Endothelial cell of umbilical vein (primary cell): ENCODE data around the gene ECE2. TPM values are rescaled to one million over a fixed set of nuclear protein-coding genes. Genes with fewer than 3 reads are reported as not detected.
A peak's percentile ranks its signal among the peaks of the same experiment; 100 is the strongest.

ENCODE experiments used
- BruUV-seq: library from RNA; stranded (reverse); fragments of 400-500 nt; replicated peaks from 2 replicates; lab custom pipeline; 2021; lab: Mats Ljungman, UMichigan
- CTCF ChIA-PET: fragments of 300-600, 350-600 bp; sonication (Branson Sonifier 250); formaldehyde crosslinking; loops from one replicate; lab custom pipeline; 2021; ENCODE audit warnings: antibody characterized with exemption, inconsistent platforms; lab: Charles Lee
- POLR2A ChIA-PET: fragments of 300-600, 350-600 bp; sonication (Branson Sonifier 250); formaldehyde crosslinking; loops from one replicate; lab custom pipeline; 2021; ENCODE audit warnings: antibody characterized with exemption, inconsistent platforms; lab: Charles Lee
- DNase-seq: peaks from one replicate; pipeline ENCODE4 v3.0.0-alpha.2; 2011; ENCODE audit warnings: low read depth, low spot score
- FAIRE-seq: peaks from 2 replicates; lab custom pipeline; 2011; peaks lifted over from hg19 to GRCh38; lab: Jason Lieb, UNC
- H2AFZ ChIP-seq: 2 replicates; pipeline ENCODE4 v1.6.0; 2012; ENCODE audit warnings: low read depth, low read length, control low read depth, inconsistent platforms
- H3K27ac ChIP-seq: 2 replicates; pipeline ENCODE4 v1.5.1; 2011; ENCODE audit warnings: low read depth, mild to moderate bottlenecking, control low read depth, low read length, moderate library complexity; ENCODE audit not compliant: insufficient read depth
- H3K27me3 ChIP-seq, 2 experiments: 2 replicates each; pipeline versions ENCODE4 v1.6.0 to v1.6.1; 2011; ENCODE audit warnings: low read length in 2 of 2, mixed read lengths in 1 of 2; ENCODE audit not compliant: control insufficient read depth in 2 of 2, insufficient read depth in 2 of 2
- H3K36me3 ChIP-seq, 2 experiments: 2 replicates in 1 of 2; 3 replicates in 1 of 2; pipeline ENCODE4 v1.5.1; 2011; ENCODE audit warnings: low read length in 2 of 2, mild to moderate bottlenecking in 1 of 2, moderate library complexity in 1 of 2; ENCODE audit not compliant: control insufficient read depth in 2 of 2, insufficient read depth in 2 of 2; ENCODE audit errors: extremely low read depth in 1 of 2
- H3K4me1 ChIP-seq: 3 replicates; pipeline ENCODE4 v1.5.1; 2011; ENCODE audit warnings: mild to moderate bottlenecking, low read length; ENCODE audit not compliant: control insufficient read depth, insufficient read depth; ENCODE audit errors: extremely low read depth
- H3K4me2 ChIP-seq: 2 replicates; pipeline ENCODE4 v1.6.1; 2011; ENCODE audit warnings: low read length, control low read depth, mixed read lengths; ENCODE audit not compliant: insufficient read depth
- H3K4me3 ChIP-seq, 3 experiments: fragments of 200-600 bp in 1 of 3; sonication (generic), shearing (Covaris generic) in 1 of 3; replicated peaks in 1 of 3; 2 replicates each; pipeline ENCODE4 v1.5.1; 2011 to 2016; ENCODE audit warnings: control low read depth in 3 of 3, low read length in 3 of 3, mild to moderate bottlenecking in 2 of 3, inconsistent platforms in 1 of 3, low read depth in 1 of 3, moderate library complexity in 1 of 3; ENCODE audit not compliant: insufficient read depth in 1 of 3
- H3K79me2 ChIP-seq: 2 replicates; pipeline ENCODE4 v1.6.0; 2012; ENCODE audit warnings: low read length, inconsistent platforms; ENCODE audit not compliant: control insufficient read depth, insufficient read depth
- H3K9ac ChIP-seq: replicated peaks from 2 replicates; pipeline ENCODE3; 2011; ENCODE audit warnings: low read length, control low read depth; ENCODE audit not compliant: insufficient read depth; ENCODE audit errors: extremely low read depth
- H3K9me1 ChIP-seq: replicated peaks from 3 replicates; pipeline ENCODE4 v1.6.0; 2011; ENCODE audit warnings: mild to moderate bottlenecking, low read length; ENCODE audit not compliant: control insufficient read depth, insufficient read depth; ENCODE audit errors: extremely low read depth
- H3K9me3 ChIP-seq: replicated peaks from 2 replicates; pipeline ENCODE4 v1.5.1; 2012; ENCODE audit warnings: low read length, inconsistent platforms; ENCODE audit not compliant: control insufficient read depth, insufficient read depth
- H4K20me1 ChIP-seq: replicated peaks from 2 replicates; pipeline ENCODE3; 2011; ENCODE audit warnings: mild to moderate bottlenecking, low read length; ENCODE audit not compliant: control insufficient read depth, insufficient read depth; ENCODE audit errors: extremely low read depth
- CTCF ChIP-seq, 2 donors: IDR thresholded peaks; 1 replicate in 1 of 2; 2 replicates in 1 of 2; pipeline ENCODE4 v1.5.1; 2011; ENCODE audit warnings: low read length in 2 of 2, mild to moderate bottlenecking in 2 of 2, moderate library complexity in 2 of 2, control low read depth in 1 of 2, inconsistent platforms in 1 of 2, low read depth in 1 of 2; ENCODE audit not compliant: insufficient read depth in 1 of 2; ENCODE audit errors: extremely low read depth in 1 of 2
- EZH2 ChIP-seq: IDR thresholded peaks from 2 replicates; pipeline ENCODE4 v1.6.1; 2012; ENCODE audit warnings: borderline replicate concordance, low read depth, mild to moderate bottlenecking, moderate library complexity, low read length, inconsistent platforms; ENCODE audit not compliant: severe bottlenecking
- FOS ChIP-seq: IDR thresholded peaks from 2 replicates; pipeline ENCODE4 v1.6.1; 2011; ENCODE audit warnings: mild to moderate bottlenecking, low read length, moderate library complexity, borderline replicate concordance; ENCODE audit not compliant: insufficient read depth
- GATA2 ChIP-seq: IDR thresholded peaks from 2 replicates; pipeline ENCODE4 v1.7.0; 2011; ENCODE audit warnings: low read depth, mild to moderate bottlenecking, moderate library complexity, mixed read lengths, low read length; ENCODE audit not compliant: insufficient read length, insufficient read depth
- JUN ChIP-seq: IDR thresholded peaks from 2 replicates; pipeline ENCODE4 v1.6.1; 2011; ENCODE audit warnings: borderline replicate concordance, low read depth; ENCODE audit not compliant: insufficient read length, insufficient read depth
- MAX ChIP-seq: IDR thresholded peaks from 2 replicates; pipeline ENCODE4 v1.6.1; 2011; ENCODE audit not compliant: insufficient read depth, insufficient read length
- MYC ChIP-seq: IDR thresholded peaks from one replicate; pipeline ENCODE4 v1.6.1; 2011; ENCODE audit warnings: mild to moderate bottlenecking, low read depth, low read length
- POLR2A ChIP-seq: IDR thresholded peaks from 2 replicates; pipeline ENCODE4 v1.6.1; 2012; ENCODE audit warnings: low read depth, mild to moderate bottlenecking, control low read depth, low read length
- POLR2AphosphoS5 ChIP-seq: IDR thresholded peaks from 2 replicates; pipeline ENCODE4 v1.6.1; 2012; ENCODE audit warnings: low read depth, mild to moderate bottlenecking, control low read depth, low read length, moderate library complexity; ENCODE audit not compliant: insufficient read depth
- dilution Hi-C: fragments of 300-500 bp; cut with MboI; formaldehyde crosslinking; loops from one replicate; pipeline ENCODE4 v1.15.0; 2019; ENCODE audit warnings: low sequenced_read_pairs; ENCODE audit not compliant: extremely low pct_ligation_motif_present
- intact Hi-C: fragments of 100-400 bp; cut with micrococcal nuclease; formaldehyde crosslinking; loops from one replicate; pipeline ENCODE4 v1.10.0; 2022
- polyA plus RNA-seq, 4 experiments: library from polyadenylated mRNA; depleted of rRNA in 3 of 4; stranded (reverse) in 3 of 4; unstranded in 1 of 4; fragments of >200 nt; gene quantifications; 2 replicates each; pipeline versions ENCODE4 v1.2.1 to v1.2.3, GENCODE V29; 2011 to 2012; ENCODE audit warnings: missing spikeins in 1 of 4
- total RNA-seq: library from RNA; stranded (reverse); gene quantifications from 2 replicates; pipeline ENCODE4 v1.2.3, GENCODE V29; 2021

ECE2 gene
- total and polyA plus RNA-seq, 2 donors (not counting 3 experiments of a cell fraction or from before 2014, with no cell fraction given) = not detected

GRCh38 chr3:184248454-184249411 is 27.1 kb upstream of the ECE2 start, which contains the start of gene ALG3:
Gene ALG3 (minus strand): TSS chr3:184248962. CDS start chr3:184248940, 22 bp downstream.
- H3K4me3 ChIP-seq = peak within 1 kb of the TSS; percentile 15 to 100 (median 76)
- FAIRE-seq = peak; percentile 42
- DNase-seq = peak; percentile 83
- no peaks in the 10 kb centered on the region for H3K9me3 ChIP-seq
- peak within 1 kb of the TSS; percentile 90 for H3K9ac ChIP-seq
- H3K4me2 ChIP-seq = peak within 1 kb of the TSS; percentile 97
- no peaks in the 10 kb centered on the region for H3K9me1 ChIP-seq
- peaks cover 0 to 10% of the 10 kb centered on the region in 2 experiments for H3K36me3 ChIP-seq
- ChIA-PET CTCF (interaction anchor here (1.2 to 1.4 kb wide), 5 partner anchors 18 to 359 kb away, joined by 3 to 21 read pairs (median 6); partner anchors contain the start of gene ABCF3), POLR2A (no interaction called here)
- dilution Hi-C loops = no loop called here
- no TSS peak for BruUV-seq
- no peaks in the 10 kb centered on the region for H3K27me3 ChIP-seq
- H4K20me1 ChIP-seq = no peaks in the 10 kb centered on the region
- intact Hi-C loops = loop anchor here (1.0 to 5.0 kb wide), 2 partner anchors 51 to 206 kb away; partner anchors contain the start of gene PSMD2
- H3K79me2 ChIP-seq = peaks cover 4% of the 10 kb centered on the region
- H3K4me1 ChIP-seq = peaks cover 7% of the 10 kb centered on the region
- peak within 1 kb of the TSS; percentile 99 for H2AFZ ChIP-seq
- no peak for TF ChIP-seq EZH2
- TF ChIP-seq POLR2A = peak; percentile 92
- TF ChIP-seq CTCF (IDR thresholded peaks at IDR 0.05; ENCODE audit: extremely low read depth in 1 of 2, insufficient read depth in 1 of 2, low read depth in 1 of 2, low read length in 2 of 2) = no peak
- TF ChIP-seq JUN = no peak
- peak; percentile 46 for TF ChIP-seq MYC
- TF ChIP-seq GATA2 = no peak
- TF ChIP-seq POLR2AphosphoS5 = peak; percentile 93
- TF ChIP-seq FOS = no peak
- peak; percentile 37 for TF ChIP-seq MAX
- peak within 1 kb of the TSS; percentile 89 for H3K27ac ChIP-seq
